GM12801 (cell line): Measurements from ENCODE around the gene DOLK.

Experiments
- TF ChIP-seq, protein P1 (sequence below): IDR thresholded peaks from one replicate; pipeline ENCODE4 v1.5.1; 2011; ENCODE audit warnings: control low read depth; ENCODE audit not compliant: insufficient read length; ENCODE audit errors: extremely low read depth

Gene DOLK

DNA sequence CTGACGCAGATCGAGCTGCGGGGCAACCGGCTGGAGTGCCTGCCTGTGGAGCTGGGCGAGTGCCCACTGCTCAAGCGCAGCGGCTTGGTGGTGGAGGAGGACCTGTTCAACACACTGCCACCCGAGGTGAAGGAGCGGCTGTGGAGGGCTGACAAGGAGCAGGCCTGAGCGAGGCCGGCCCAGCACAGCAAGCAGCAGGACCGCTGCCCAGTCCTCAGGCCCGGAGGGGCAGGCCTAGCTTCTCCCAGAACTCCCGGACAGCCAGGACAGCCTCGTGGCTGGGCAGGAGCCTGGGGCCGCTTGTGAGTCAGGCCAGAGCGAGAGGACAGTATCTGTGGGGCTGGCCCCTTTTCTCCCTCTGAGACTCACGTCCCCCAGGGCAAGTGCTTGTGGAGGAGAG lies 31.2 kb downstream of the DOLK start:
- TF ChIP-seq, protein P1, sequence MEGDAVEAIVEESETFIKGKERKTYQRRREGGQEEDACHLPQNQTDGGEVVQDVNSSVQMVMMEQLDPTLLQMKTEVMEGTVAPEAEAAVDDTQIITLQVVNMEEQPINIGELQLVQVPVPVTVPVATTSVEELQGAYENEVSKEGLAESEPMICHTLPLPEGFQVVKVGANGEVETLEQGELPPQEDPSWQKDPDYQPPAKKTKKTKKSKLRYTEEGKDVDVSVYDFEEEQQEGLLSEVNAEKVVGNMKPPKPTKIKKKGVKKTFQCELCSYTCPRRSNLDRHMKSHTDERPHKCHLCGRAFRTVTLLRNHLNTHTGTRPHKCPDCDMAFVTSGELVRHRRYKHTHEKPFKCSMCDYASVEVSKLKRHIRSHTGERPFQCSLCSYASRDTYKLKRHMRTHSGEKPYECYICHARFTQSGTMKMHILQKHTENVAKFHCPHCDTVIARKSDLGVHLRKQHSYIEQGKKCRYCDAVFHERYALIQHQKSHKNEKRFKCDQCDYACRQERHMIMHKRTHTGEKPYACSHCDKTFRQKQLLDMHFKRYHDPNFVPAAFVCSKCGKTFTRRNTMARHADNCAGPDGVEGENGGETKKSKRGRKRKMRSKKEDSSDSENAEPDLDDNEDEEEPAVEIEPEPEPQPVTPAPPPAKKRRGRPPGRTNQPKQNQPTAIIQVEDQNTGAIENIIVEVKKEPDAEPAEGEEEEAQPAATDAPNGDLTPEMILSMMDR = no peak

DNA sequence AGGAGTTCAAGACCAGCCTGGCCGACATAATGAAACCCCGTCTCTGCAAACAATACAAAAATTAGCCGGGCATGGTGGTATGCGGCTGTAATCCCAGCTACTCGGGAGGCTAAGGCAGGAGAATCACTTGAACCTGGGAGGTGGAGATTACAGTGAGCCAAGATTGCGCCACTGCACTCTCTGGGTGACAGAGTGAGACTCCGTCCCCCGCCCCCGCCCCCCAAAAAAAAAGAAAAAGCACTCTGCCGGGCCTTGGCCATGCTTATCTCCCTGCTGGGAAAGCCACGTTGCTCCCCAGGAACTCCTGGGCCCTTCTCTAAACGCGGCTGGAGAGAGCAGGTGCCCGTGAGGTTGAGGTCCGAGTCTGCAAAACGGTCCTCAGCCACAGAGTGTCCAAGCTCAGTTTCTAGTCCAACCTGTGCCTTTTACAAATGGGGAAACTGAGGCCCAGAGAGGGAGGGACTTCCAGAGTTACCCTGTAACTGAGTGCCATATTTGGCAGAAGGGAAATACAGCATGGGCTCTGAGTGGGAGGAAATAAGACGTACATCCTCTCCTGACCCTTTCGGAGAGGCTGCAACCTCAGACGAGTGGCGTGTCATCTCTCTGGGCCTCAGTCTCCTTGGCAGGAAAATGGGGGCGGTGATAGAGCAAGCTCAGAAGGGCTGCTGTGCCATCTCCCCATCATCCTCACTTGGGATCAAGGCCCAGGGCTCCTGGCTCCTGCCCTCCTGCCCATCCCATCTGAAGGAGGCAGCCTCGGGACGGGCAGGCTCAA lies 33.2 kb downstream of the DOLK start:
- TF ChIP-seq, protein P1 = no peak

DNA sequence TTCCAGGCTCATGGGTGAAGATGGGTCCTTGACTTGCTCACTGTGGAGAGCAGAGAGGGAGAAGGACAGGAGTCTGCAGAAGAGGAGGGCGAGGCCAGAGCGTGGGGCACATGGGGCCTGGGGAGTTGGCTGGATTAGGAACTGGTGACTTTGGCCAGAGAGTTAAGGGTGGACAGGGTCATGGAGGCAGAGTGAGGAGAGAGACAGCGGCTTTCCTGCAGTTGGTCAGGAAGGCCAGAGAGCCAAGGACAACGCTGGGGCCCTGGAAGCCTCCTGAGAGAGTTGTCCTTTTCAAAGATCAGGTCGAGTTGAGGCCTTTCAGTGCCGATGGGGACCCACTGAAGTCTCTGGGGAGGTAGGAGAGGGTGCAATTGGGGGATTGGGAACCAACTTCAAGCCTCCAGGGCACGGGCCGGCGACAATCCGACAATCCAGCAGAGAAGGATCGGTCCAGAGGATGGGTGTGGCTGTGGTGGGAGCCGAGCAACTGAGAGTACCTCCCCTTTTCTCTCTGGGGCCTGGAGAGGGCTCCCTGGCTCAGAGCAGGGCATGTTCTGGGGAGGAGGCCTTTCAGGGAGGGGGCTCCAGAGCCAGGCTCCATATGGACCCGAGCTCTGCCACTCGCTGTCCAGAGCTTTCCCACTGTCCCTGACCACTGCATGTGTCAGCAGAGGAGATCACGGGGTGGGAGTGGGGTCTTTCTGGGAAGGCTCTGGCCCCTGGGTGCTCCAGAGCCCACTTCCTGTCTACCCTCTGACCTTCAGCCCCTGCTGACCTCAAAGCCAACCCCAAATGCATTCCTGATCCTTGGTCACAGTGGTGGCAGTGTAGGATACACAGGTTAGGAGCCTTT lies 34.1 kb downstream of the DOLK start:
- TF ChIP-seq, protein P1 = no peak

DNA sequence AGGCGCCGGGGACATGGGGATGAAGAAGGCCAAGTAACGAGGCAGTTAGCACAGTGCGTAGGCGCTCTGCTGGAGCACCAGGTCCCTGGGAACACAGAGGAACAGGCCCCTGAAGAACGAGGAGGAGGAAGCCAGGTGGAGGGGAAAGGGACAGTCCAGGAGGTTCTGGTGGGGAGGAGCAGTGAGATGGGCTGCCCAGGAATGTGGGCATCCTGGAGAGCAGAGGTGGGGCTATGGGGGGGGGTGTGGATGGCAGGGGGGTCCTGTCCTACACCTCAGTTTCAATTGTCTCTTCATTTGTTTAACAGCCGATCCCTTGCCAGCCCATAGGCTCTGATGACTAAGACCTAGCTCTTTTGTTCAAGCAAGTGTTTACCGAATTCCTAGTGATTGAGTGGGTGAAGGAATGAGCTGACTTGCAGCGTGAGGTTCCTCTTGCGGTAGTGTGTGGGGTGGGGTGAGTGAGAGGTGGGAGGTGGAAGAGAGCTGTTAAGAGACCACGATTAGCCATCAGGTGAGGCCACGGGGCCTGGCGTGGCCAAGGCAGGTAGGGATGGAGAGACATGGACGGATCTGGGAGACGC lies 35.0 kb downstream of the DOLK start:
- TF ChIP-seq, protein P1 = no peak

DNA sequence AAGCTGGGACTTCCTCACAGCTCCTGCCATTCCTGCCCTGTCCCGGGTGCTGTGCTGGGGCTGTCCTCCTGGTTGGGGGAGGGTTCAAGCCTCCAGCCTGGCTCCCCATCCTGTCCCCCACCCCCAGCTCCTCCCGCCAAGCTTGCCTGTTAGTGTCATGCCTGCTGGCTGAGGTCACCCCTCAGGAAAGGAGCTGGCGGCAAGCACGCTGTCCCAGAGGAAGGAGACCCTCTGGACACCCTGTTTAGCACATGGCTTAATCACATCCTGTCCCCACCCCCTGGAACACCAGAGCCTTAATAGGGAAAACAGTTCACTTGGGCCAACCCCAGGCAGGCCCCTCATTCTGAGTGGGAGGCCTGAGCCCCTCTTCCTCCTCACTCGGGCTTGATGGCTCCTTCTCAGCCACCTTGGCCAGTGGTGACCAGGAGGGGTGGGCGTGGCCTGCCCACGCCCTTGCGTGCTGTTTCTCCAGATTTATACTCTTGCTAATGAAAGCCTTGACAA lies 35.8 kb downstream of the DOLK start:
- TF ChIP-seq, protein P1 = no peak

DNA sequence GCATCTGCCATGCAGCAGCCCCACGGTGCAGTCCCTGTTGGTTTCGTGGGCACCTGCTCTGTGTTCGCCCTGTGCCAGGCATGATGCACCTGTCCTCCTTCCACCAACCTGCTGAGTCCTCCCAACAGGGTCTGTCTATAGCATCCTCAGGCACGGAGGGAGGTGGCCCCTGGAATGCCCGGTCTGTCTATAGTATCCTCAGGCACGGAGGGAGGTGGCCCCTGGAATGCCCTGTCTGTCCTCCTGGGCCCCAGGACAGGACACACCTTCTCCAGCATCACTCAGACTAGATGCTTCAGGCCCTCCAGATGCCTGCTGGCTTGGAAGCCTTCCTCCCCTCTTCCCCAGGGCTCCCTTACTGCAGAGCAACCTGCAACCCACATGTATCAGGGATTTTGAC lies 36.5 kb downstream of the DOLK start:
- TF ChIP-seq, protein P1 = no peak

DNA sequence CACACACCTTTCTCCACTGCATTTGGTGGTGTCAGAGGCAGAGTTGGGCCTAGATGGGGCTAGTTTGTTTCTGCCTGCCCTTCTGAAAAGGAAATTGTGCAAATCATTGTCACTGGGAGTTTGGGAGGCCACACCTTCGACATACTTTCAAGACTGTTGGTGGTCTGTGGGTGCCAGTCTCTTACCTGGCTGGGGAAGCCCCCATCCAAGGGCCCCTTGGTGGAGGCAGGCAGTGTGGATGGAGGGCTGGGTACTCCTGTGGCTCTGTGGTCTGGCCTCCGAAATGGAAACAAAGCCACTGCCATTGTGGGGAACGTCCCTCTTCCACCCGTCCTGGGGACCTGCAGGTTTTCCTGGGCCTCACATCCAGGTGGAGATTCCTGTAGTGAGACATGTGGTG lies 37.5 kb downstream of the DOLK start:
- TF ChIP-seq, protein P1 = no peak
